HCT116 (cell line): Measurements from ENCODE around the gene HARBI1. TPM values are rescaled to one million over a fixed set of nuclear protein-coding genes. Genes with fewer than 3 reads are reported as not detected.

Experiments used
- ATAC-seq: fragments of 200-7000 bp; cut with Tn5 transposase; 2 replicates; pipeline ENCODE4 v1.9.1; 2020; ENCODE audit warnings: mild to moderate bottlenecking, moderate library complexity
- BruUV-seq: library from RNA; stranded (reverse); fragments of 400-500 nt; replicated peaks from 2 replicates; lab custom pipeline; 2021; lab: Mats Ljungman, UMichigan
- CTCF ChIA-PET: fragments of 300-600 bp; sonication (Branson Sonifier 250); formaldehyde crosslinking; loops from one replicate; lab custom pipeline; 2021; ENCODE audit warnings: antibody characterized with exemption; lab: Charles Lee
- POLR2A ChIA-PET: fragments of 300-600, 350-600 bp; sonication (Branson Sonifier 250); formaldehyde crosslinking; loops from one replicate; lab custom pipeline; 2021; ENCODE audit warnings: antibody characterized with exemption; lab: Charles Lee
- RAD21 ChIA-PET, 2 experiments: fragments of 300-600 bp; sonication (Branson Sonifier 250); formaldehyde crosslinking; loops; one replicate each; lab custom pipeline; 2023; ENCODE audit warnings: low total read pairs in 2 of 2; ENCODE audit not compliant: uncharacterized antibody in 2 of 2, unreplicated experiment in 2 of 2, low non-redundant PET in 1 of 2; lab: Charles Lee
- DNase-seq: peaks from one replicate; pipeline ENCODE4 v3.0.0-alpha.2; 2010; ENCODE audit warnings: low read depth, low spot score
- H2AFZ ChIP-seq: fragments of 200-600 bp; shearing (Covaris generic), sonication (generic); 2 replicates; pipeline ENCODE4 v1.6.1; 2017; ENCODE audit warnings: low read depth, mixed run types, mixed read lengths, antibody characterized with exemption, low read length; ENCODE audit not compliant: poor library complexity, severe bottlenecking
- H3K27ac ChIP-seq: 2 replicates; pipeline ENCODE4 v1.5.1; 2012; ENCODE audit warnings: low read depth, low read length
- H3K27me3 ChIP-seq: fragments of 200-600 bp; sonication (generic); 2 replicates; pipeline ENCODE4 v1.6.1; 2016; ENCODE audit warnings: mixed run types, low read length, mixed read lengths; ENCODE audit not compliant: insufficient read depth
- H3K36me3 ChIP-seq, 2 experiments: fragments of 200-500 bp in 1 of 2; fragments of 200-600 bp in 1 of 2; sonication (Bioruptor generic) in 1 of 2; sonication (generic) in 1 of 2; 2 replicates each; pipeline versions ENCODE4 v1.5.1 to v1.6.1; 2014 to 2016; ENCODE audit warnings: low read length in 2 of 2, inconsistent platforms in 1 of 2, mixed read lengths in 1 of 2, mixed run types in 1 of 2; ENCODE audit not compliant: insufficient read depth in 2 of 2, control insufficient read depth in 1 of 2
- H3K4me1 ChIP-seq, 2 experiments: fragments of 200-600 bp in 1 of 2; sonication (generic) in 1 of 2; 2 replicates each; pipeline versions ENCODE4 v1.5.1 to v1.6.1; 2012 to 2017; ENCODE audit warnings: low read length in 2 of 2, inconsistent platforms in 1 of 2, mild to moderate bottlenecking in 1 of 2, mixed read lengths in 1 of 2, mixed run types in 1 of 2, moderate library complexity in 1 of 2; ENCODE audit not compliant: insufficient read depth in 2 of 2, control insufficient read depth in 1 of 2
- H3K4me2 ChIP-seq: fragments of 200-600 bp; sonication (generic); 2 replicates; pipeline ENCODE4 v1.6.1; 2017; ENCODE audit warnings: mixed run types, low read length, mixed read lengths
- H3K4me3 ChIP-seq, 2 experiments: fragments of 200-600 bp in 1 of 2; sonication (generic) in 1 of 2; replicated peaks in 1 of 2; 2 replicates each; pipeline ENCODE4 v1.5.1; 2011 to 2016; ENCODE audit warnings: low read length in 2 of 2, control low read depth in 1 of 2, low read depth in 1 of 2, mild to moderate bottlenecking in 1 of 2, mixed read lengths in 1 of 2, mixed run types in 1 of 2
- H3K79me2 ChIP-seq: fragments of 200-600 bp; sonication (generic); 2 replicates; pipeline ENCODE4 v1.6.1; 2017; ENCODE audit warnings: mild to moderate bottlenecking, mixed run types, low read length, moderate library complexity, mixed read lengths; ENCODE audit not compliant: insufficient read depth
- H3K9ac ChIP-seq: fragments of 200-600 bp; sonication (generic); 2 replicates; pipeline ENCODE4 v1.6.1; 2016; ENCODE audit warnings: low read length, mixed read lengths
- H3K9me2 ChIP-seq: fragments of 200-600 bp; sonication (generic), shearing (Covaris generic); 2 replicates; pipeline ENCODE4 v1.6.1; 2017; ENCODE audit warnings: mixed run types, mild to moderate bottlenecking, moderate library complexity; ENCODE audit not compliant: insufficient read depth
- H3K9me3 ChIP-seq, 2 experiments: fragments of 200-500 bp in 1 of 2; fragments of 200-600 bp in 1 of 2; sonication (Bioruptor generic) in 1 of 2; sonication (generic) in 1 of 2; 2 replicates each; pipeline ENCODE4 v1.6.1; 2014 to 2017; ENCODE audit warnings: low read length in 2 of 2, mixed read lengths in 2 of 2, inconsistent platforms in 1 of 2, low read depth in 1 of 2, mild to moderate bottlenecking in 1 of 2, mixed run types in 1 of 2, moderate library complexity in 1 of 2; ENCODE audit not compliant: control insufficient read depth in 1 of 2, insufficient read depth in 1 of 2
- H4K20me1 ChIP-seq: fragments of 200-600 bp; sonication (generic), shearing (Covaris generic); 2 replicates; pipeline ENCODE4 v1.6.1; 2017; ENCODE audit warnings: mixed run types, mild to moderate bottlenecking, moderate library complexity; ENCODE audit not compliant: insufficient read depth
- CEBPB ChIP-seq: IDR thresholded peaks from 2 replicates; pipeline ENCODE4 v1.6.1; 2012; ENCODE audit warnings: low read depth
- EGR1 ChIP-seq: IDR thresholded peaks from 2 replicates; pipeline ENCODE4 v1.6.1; 2012; ENCODE audit warnings: low read depth
- RAD21 ChIP-seq: IDR thresholded peaks from 2 replicates; pipeline ENCODE4 v1.6.1; 2012; ENCODE audit warnings: low read depth, mild to moderate bottlenecking
- TCF7L2 ChIP-seq: IDR thresholded peaks from 2 replicates; pipeline ENCODE4 v1.7.0; 2011; ENCODE audit warnings: borderline replicate concordance, inconsistent platforms; ENCODE audit not compliant: insufficient read depth, insufficient read length; ENCODE audit errors: extremely low read depth
- intact Hi-C: fragments of 100-400 bp; cut with micrococcal nuclease; formaldehyde crosslinking; loops from 2 replicates; pipeline ENCODE4 v1.10.0; 2022
- total RNA-seq: library from RNA; stranded (reverse); gene quantifications from one replicate; pipeline ENCODE4 v1.2.1, GENCODE V29; 2021; ENCODE audit not compliant: unreplicated experiment
- TF ChIP-seq, protein P1 (sequence below): IDR thresholded peaks from 2 replicates; pipeline ENCODE4 v1.6.1; 2012; ENCODE audit warnings: low read depth

HARBI1 gene
- total RNA-seq, 1 experiment from 2014 or later = 1.9 TPM

DNA sequence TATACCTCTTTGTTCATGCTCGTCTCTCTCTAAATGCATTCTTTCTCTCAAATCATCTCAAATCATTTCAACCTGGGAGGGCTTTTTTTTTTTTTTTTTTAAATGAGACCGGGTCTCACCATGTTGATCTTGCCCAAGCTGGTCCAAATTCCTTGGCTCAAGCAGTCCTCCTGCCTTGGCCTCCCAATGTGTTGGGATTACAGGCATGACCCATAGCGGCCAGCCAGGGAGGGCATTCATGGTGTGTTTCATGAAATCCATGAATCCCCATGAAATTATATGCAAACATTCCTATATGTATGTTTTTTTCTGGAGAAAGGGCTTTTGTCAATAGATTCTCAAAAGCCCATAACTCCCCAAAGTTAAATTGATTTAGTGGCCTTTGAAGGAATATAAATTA lies 26.5 kb upstream of the HARBI1 start (continued):
- TF ChIP-seq, protein P1, sequence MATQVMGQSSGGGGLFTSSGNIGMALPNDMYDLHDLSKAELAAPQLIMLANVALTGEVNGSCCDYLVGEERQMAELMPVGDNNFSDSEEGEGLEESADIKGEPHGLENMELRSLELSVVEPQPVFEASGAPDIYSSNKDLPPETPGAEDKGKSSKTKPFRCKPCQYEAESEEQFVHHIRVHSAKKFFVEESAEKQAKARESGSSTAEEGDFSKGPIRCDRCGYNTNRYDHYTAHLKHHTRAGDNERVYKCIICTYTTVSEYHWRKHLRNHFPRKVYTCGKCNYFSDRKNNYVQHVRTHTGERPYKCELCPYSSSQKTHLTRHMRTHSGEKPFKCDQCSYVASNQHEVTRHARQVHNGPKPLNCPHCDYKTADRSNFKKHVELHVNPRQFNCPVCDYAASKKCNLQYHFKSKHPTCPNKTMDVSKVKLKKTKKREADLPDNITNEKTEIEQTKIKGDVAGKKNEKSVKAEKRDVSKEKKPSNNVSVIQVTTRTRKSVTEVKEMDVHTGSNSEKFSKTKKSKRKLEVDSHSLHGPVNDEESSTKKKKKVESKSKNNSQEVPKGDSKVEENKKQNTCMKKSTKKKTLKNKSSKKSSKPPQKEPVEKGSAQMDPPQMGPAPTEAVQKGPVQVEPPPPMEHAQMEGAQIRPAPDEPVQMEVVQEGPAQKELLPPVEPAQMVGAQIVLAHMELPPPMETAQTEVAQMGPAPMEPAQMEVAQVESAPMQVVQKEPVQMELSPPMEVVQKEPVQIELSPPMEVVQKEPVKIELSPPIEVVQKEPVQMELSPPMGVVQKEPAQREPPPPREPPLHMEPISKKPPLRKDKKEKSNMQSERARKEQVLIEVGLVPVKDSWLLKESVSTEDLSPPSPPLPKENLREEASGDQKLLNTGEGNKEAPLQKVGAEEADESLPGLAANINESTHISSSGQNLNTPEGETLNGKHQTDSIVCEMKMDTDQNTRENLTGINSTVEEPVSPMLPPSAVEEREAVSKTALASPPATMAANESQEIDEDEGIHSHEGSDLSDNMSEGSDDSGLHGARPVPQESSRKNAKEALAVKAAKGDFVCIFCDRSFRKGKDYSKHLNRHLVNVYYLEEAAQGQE = no peak
- TF ChIP-seq TCF7L2 (no peak), RAD21 (no peak)
- TF ChIP-seq, all 23 proteins: peak for 0

DNA sequence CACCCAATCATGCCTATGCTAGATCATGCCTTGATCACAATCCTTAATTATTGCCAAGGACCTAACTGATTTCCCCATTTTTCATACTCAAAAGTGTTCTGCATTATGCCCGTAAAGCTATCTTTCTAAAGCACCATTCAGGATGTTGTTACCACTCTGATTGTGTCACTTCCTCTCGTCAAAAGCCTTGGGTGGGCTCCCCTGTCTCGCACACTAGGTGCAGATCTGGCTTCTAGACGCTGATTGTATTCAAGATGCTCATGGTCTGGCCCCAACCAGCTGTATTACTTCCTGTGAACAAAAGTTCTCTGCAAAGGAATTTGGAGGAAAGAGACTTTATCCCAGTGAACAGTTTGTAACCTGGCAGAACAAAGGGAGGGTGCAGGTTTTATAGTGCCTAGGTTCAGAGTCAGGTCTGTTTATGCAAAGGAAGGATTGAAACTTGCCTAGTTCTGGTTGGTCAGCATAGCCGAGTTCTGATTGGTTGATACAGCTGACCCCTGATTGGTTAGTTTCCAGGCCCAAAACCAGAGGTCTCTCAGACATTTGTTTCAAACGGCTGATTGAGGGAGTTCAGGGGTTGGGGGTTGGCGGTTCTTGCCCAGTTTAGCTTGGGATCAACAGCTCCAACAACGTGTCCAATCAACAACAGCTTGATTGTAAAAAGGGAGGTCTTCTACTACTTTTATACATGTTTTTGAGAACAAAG lies 25.8 kb upstream of the HARBI1 start:
- RAD21 ChIA-PET = no interaction called here
- H3K9me3 ChIP-seq = no peaks in the 10 kb centered on the region
- no peaks in the 10 kb centered on the region for H3K4me1 ChIP-seq
- H2AFZ ChIP-seq = no peak overlapping the region
- H3K36me3 ChIP-seq = peaks cover 0 to 10% of the 10 kb centered on the region in 2 experiments; a peak in 1 of 4 replicates
- BruUV-seq = no TSS peak
- ATAC-seq = no peak
- TF ChIP-seq EGR1 (no peak), CEBPB (no peak)
- TF ChIP-seq, all 23 proteins: peak for 0
- intact Hi-C loops = no loop called here
- ChIA-PET CTCF (no interaction called here), POLR2A (no interaction called here)
- Histone ChIP-seq H3K4me3 (no peak overlapping the region), H3K9ac (no peak overlapping the region), H3K27me3 (no peaks in the 10 kb centered on the region), H3K79me2 (no peaks in the 10 kb centered on the region), H3K27ac (no peak overlapping the region), H3K4me2 (no peak overlapping the region), H3K9me2 (no peaks in the 10 kb centered on the region), H4K20me1 (no peaks in the 10 kb centered on the region)
- no peak for DNase-seq
